ENCODE data around the gene ZNF436. TPM values are rescaled to one million over a fixed set of nuclear protein-coding genes. Genes with fewer than 3 reads are reported as not detected.

The ZNF436 gene
- total RNA-seq, 1 donor from 2014 or later, result 15.4 TPM

DNA sequence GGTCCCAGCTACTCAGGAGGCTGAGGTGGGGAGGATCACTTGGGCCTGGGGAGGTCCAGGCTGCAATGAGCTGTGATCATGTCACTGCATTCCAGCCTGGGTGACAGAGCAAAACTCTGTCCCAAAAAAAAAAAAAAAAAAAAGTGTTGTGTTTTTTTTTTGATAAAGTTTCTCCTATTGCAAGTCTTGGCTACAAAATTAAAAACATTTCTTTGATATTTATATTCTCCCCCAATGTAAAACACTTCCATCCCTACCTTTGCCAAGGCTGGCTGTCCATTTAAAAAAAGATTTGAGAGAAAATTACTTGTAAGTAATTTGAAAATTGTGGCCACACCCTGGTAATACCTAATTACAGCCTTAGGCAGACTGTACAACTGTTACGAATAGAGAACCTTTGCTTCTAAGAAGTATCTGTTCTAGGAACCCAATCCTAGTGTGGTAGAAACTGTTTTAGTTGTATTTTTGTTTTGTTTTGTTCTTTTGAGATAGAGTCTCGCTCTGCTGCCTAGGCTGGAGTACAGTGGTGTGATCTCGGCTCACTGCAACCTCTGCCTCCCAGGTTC, 11.2 kb downstream of the ZNF436 start:
- H3K4me1 ChIP-seq, result peaks cover 16% of the 10 kb centered on the region
- H3K27me3 Mint-ChIP-seq (ENCODE audit: insufficient read depth, low read depth), result peaks cover 9% of the 10 kb centered on the region
- H3K27me3 ChIP-seq, result peaks cover 88% of the 10 kb centered on the region

DNA sequence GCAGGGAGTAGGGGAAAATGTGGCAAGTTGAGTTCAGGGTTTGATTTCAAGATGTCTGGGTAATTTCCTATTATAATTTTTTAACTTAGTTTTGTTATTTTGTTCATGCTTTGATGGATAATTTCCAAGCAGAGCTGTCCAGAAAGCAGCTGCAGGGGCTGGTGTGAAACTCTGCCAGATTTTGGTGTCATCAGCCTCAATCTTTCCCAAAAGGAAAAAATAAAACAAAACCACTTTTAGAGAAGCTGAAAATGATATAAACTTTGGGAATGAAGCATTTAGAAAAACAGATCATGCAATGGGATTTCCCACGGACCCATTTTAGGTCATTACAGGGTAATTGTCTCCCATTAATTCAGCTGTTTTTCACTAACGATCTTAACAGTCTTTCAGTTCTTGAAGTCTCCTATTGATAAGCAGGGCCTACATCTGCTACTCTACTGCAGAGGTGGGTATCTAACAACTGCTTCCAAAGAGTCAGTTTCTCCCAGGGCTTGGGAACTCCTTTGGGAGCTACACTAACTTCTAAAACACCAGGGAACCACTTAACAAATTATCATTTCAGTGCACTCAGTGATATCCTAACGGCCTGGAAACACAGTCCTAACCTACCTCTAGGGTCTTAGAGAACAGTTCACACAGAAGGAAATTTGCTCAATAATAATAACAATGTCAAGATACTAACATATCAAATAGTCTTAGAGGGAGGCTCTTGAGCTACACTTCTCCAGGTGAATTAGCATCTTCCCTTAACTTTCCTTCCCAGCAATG, 12.3 kb downstream of the ZNF436 start:
- peaks cover 3% of the 10 kb centered on the region for H4K20me1 ChIP-seq (ENCODE audit: low read depth)
- Mint-ChIP-seq H3K27ac (peak overlapping the region; percentile 22), H3K4me1 (peaks cover 19% of the 10 kb centered on the region), H3K9me3 (peaks cover 46% of the 10 kb centered on the region), H3K27me3 (ENCODE audit: insufficient read depth, low read depth) (peaks cover 5% of the 10 kb centered on the region), H3K4me3 (no peak overlapping the region), H3K36me3 (peaks cover 47% of the 10 kb centered on the region)
- H3K27me3 ChIP-seq, result peaks cover 98% of the 10 kb centered on the region
- no peaks in the 10 kb centered on the region for H3K79me2 ChIP-seq (ENCODE audit: low read depth)
- H3F3A ChIP-seq (ENCODE audit: low read depth), result peaks cover 17% of the 10 kb centered on the region
- no peak overlapping the region for H3K9ac ChIP-seq
- no peak for TF ChIP-seq EZH2 (IDR thresholded peaks at IDR 0.05)
- peaks cover 16% of the 10 kb centered on the region for H3K4me1 ChIP-seq
- no peak overlapping the region for H3K4me3 ChIP-seq
- peaks cover 36% of the 10 kb centered on the region for H3K9me3 ChIP-seq (ENCODE audit: low read depth)
- peaks cover 25% of the 10 kb centered on the region for H3K36me3 ChIP-seq
- peak overlapping the region; percentile 53 for H3K4me2 ChIP-seq
- no peak overlapping the region for H3K27ac ChIP-seq
- no peak for DNase-seq (ENCODE audit: low spot score)
- no peak overlapping the region for H2AFZ ChIP-seq (replicated peaks)

More for the DNA sequence above, 11.2 kb downstream of the ZNF436 start:
- peaks cover 57% of the 10 kb centered on the region for H3K9me3 Mint-ChIP-seq
- Histone ChIP-seq H3K4me3 (no peak overlapping the region), H3K27ac (no peak overlapping the region), H3K9me3 (ENCODE audit: low read depth) (peaks cover 46% of the 10 kb centered on the region), H3K36me3 (peaks cover 35% of the 10 kb centered on the region), H3K79me2 (ENCODE audit: low read depth) (no peaks in the 10 kb centered on the region), H3K9ac (no peak overlapping the region), H3K4me2 (no peak overlapping the region), H3F3A (ENCODE audit: low read depth) (peaks cover 21% of the 10 kb centered on the region), H2AFZ (replicated peaks) (no peak overlapping the region), H4K20me1 (ENCODE audit: low read depth) (peaks cover 3% of the 10 kb centered on the region)
- TF ChIP-seq EZH2 (IDR thresholded peaks at IDR 0.05) (no peak), EZH2phosphoT487 (IDR thresholded peaks at IDR 0.05) (no peak)
- TF ChIP-seq, protein P1, sequence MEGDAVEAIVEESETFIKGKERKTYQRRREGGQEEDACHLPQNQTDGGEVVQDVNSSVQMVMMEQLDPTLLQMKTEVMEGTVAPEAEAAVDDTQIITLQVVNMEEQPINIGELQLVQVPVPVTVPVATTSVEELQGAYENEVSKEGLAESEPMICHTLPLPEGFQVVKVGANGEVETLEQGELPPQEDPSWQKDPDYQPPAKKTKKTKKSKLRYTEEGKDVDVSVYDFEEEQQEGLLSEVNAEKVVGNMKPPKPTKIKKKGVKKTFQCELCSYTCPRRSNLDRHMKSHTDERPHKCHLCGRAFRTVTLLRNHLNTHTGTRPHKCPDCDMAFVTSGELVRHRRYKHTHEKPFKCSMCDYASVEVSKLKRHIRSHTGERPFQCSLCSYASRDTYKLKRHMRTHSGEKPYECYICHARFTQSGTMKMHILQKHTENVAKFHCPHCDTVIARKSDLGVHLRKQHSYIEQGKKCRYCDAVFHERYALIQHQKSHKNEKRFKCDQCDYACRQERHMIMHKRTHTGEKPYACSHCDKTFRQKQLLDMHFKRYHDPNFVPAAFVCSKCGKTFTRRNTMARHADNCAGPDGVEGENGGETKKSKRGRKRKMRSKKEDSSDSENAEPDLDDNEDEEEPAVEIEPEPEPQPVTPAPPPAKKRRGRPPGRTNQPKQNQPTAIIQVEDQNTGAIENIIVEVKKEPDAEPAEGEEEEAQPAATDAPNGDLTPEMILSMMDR (IDR thresholded peaks at IDR 0.05), result no peak
- DNase-seq (ENCODE audit: low spot score), result no peak
- H3K4me3 Mint-ChIP-seq, result no peak overlapping the region
- H3K4me1 Mint-ChIP-seq, result peaks cover 16% of the 10 kb centered on the region
- peaks cover 57% of the 10 kb centered on the region for H3K36me3 Mint-ChIP-seq
- no peak overlapping the region for H3K27ac Mint-ChIP-seq

DNA sequence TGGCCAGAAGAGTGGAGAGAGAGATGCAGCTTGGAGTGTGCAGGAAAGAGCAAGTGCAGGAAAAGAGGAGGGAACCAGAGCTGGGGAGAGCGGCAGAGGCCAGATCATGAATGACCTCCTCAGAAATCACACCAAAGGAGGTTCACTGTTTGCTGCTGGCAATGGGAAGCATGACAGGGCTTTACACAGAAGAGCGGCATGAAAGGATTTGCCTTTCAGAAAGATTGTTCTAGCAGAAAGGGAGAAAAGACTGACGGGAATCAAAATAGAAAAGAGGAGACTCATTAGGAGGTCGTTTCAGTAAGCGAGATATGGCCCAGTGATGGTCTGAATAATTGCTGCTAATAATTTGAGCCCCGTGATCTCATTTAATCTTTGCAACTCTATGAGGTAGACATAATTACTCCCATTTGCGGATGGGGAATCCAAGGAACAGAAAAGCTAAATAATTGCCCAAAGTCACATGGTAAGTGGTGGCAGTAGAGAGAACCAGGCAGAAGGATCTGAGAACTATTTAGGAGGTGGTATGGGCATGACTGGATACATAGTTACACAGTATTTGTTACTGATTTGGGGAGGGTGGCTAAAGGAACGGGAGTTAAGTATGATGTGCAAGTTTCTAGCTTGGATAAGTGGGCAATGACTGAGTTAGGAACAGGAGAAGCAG, 13.0 kb downstream of the ZNF436 start:
- peaks cover 3% of the 10 kb centered on the region for H4K20me1 ChIP-seq (ENCODE audit: low read depth)
- H3K4me2 ChIP-seq, result peak overlapping the region; percentile 53
- H3K4me3 ChIP-seq, result no peak overlapping the region
- peaks cover 28% of the 10 kb centered on the region for H3K9me3 ChIP-seq (ENCODE audit: low read depth)
- no peaks in the 10 kb centered on the region for H3K79me2 ChIP-seq (ENCODE audit: low read depth)
- Mint-ChIP-seq H3K4me1 (peaks cover 19% of the 10 kb centered on the region), H3K4me3 (peak overlapping the region; percentile 3), H3K36me3 (peaks cover 40% of the 10 kb centered on the region), H3K9me3 (peaks cover 39% of the 10 kb centered on the region), H3K27me3 (ENCODE audit: insufficient read depth, low read depth) (peaks cover 5% of the 10 kb centered on the region), H3K27ac (peak overlapping the region; percentile 22)
- peaks cover 14% of the 10 kb centered on the region for H3F3A ChIP-seq (ENCODE audit: low read depth)
- peaks cover 16% of the 10 kb centered on the region for H3K4me1 ChIP-seq
- H2AFZ ChIP-seq (replicated peaks), result no peak overlapping the region
- peak; percentile 61 for DNase-seq (ENCODE audit: low spot score)
- no peak for TF ChIP-seq EZH2 (IDR thresholded peaks at IDR 0.05)
- TF ChIP-seq EZH2phosphoT487 (IDR thresholded peaks at IDR 0.05), result no peak
- TF ChIP-seq, protein P1 (IDR thresholded peaks at IDR 0.05), result no peak
- no peak overlapping the region for H3K27ac ChIP-seq
- peaks cover 18% of the 10 kb centered on the region for H3K36me3 ChIP-seq
- H3K27me3 ChIP-seq, result peaks cover 100% of the 10 kb centered on the region
- H3K9ac ChIP-seq, result no peak overlapping the region
